ENCODE data around the gene SCUBE2. TPM values are rescaled to one million over a fixed set of nuclear protein-coding genes. Genes with fewer than 3 reads are reported as not detected.
"Not testable (repeated sequence)": the region's sequence is repeated elsewhere in the genome, so short reads cannot be mapped to it uniquely, and the experiment has no call there.

The SCUBE2 gene
- total and polyA plus RNA-seq, 12 donors: 1.9 to 47.6 (median 4.1) TPM

GRCh38 chr11:9014826-9015225, 76.6 kb downstream of the SCUBE2 start:
- intact Hi-C loops (cut with DNase I): loop anchor here (5.0 kb wide), 1 partner anchor 122 kb away; no protein-coding TSS in a partner anchor

GRCh38 chr11:9013373-9013772, 78.0 kb downstream of the SCUBE2 start:
- H3K4me1 ChIP-seq (replicated peaks in 1 of 2): peaks cover 0 to 7% of the 10 kb centered on the region in 2 donors
- H3K9me3 ChIP-seq (replicated peaks in 1 of 3): no peaks in the 10 kb centered on the region
- TF ChIP-seq POLR2A (IDR thresholded peaks at IDR 0.05): no peak
- TF ChIP-seq CTCF (IDR thresholded peaks at IDR 0.05): no peak
- H3K36me3 ChIP-seq (replicated peaks in 1 of 2): no peaks in the 10 kb centered on the region
- WGBS, 4 donors: 88 to 90% (median 89%) methylated on average over 4 of the region's 4 CpGs
- H3K27me3 ChIP-seq: no peaks in the 10 kb centered on the region
- H3K27ac ChIP-seq: no peak overlapping the region
- no peak for DNase-seq
- H3K4me3 ChIP-seq: no peak overlapping the region
- intact Hi-C loops (cut with DNase I): no loop called here

More at GRCh38 chr11:9014826-9015225, 76.6 kb downstream of the SCUBE2 start:
- Histone ChIP-seq H3K9me3 (replicated peaks in 1 of 3) (no peaks in the 10 kb centered on the region), H3K36me3 (replicated peaks in 1 of 2) (no peaks in the 10 kb centered on the region), H3K4me1 (replicated peaks in 1 of 2) (peaks cover 0 to 7% of the 10 kb centered on the region in 2 donors), H3K27ac (no peak overlapping the region), H3K4me3 (no peak overlapping the region), H3K27me3 (no peaks in the 10 kb centered on the region)
- DNase-seq: no peak
- TF ChIP-seq CTCF (IDR thresholded peaks at IDR 0.05) (no peak), POLR2A (IDR thresholded peaks at IDR 0.05) (no peak)
- 96 to 100% (median 100%) methylated on average over 3 of the region's 3 CpGs for WGBS, 4 donors

- H3K27me3 ChIP-seq; H3K36me3 ChIP-seq (replicated peaks in 1 of 2); H3K27ac ChIP-seq; H3K9me3 ChIP-seq (replicated peaks in 1 of 3); H3K4me1 ChIP-seq (replicated peaks in 1 of 2); DNase-seq; intact Hi-C loops (cut with DNase I); H3K4me3 ChIP-seq: not testable (repeated sequence)
- 62 to 73% (median 68%) methylated on average over 1 of the region's 1 CpG for WGBS, 4 donors
These were observed 81.9 kb downstream of the SCUBE2 start for GRCh38 chr11:9009538-9009937.

GRCh38 chr11:9008661-9009060, 82.7 kb downstream of the SCUBE2 start:
- H3K4me3 ChIP-seq: no peak overlapping the region
- H3K27me3 ChIP-seq: no peaks in the 10 kb centered on the region
- H3K9me3 ChIP-seq (replicated peaks in 1 of 3): no peaks in the 10 kb centered on the region
- no peak for DNase-seq
- 86 to 100% (median 89%) methylated on average over 1 of the region's 1 CpG for WGBS, 4 donors
- H3K27ac ChIP-seq: no peak overlapping the region
- intact Hi-C loops (cut with DNase I): no loop called here
- H3K4me1 ChIP-seq (replicated peaks in 1 of 2): peaks cover 8 to 12% of the 10 kb centered on the region in 2 donors
- no peaks in the 10 kb centered on the region for H3K36me3 ChIP-seq (replicated peaks in 1 of 2)
- TF ChIP-seq POLR2A (IDR thresholded peaks at IDR 0.05) (no peak), CTCF (IDR thresholded peaks at IDR 0.05) (no peak)

- no peak for DNase-seq
These were observed 83.3 kb downstream of the SCUBE2 start for GRCh38 chr11:9008011-9008550.

More at GRCh38 chr11:9008011-9008550, 83.3 kb downstream of the SCUBE2 start:
- Histone ChIP-seq H3K27me3 (no peaks in the 10 kb centered on the region), H3K4me1 (replicated peaks in 1 of 2) (peaks cover 14 to 18% of the 10 kb centered on the region in 2 donors), H3K4me3 (no peak overlapping the region), H3K27ac (no peak overlapping the region), H3K36me3 (replicated peaks in 1 of 2) (no peaks in the 10 kb centered on the region), H3K9me3 (replicated peaks in 1 of 3) (no peaks in the 10 kb centered on the region)
- TF ChIP-seq CTCF (IDR thresholded peaks at IDR 0.05) (no peak), POLR2A (IDR thresholded peaks at IDR 0.05) (no peak)
- intact Hi-C loops (cut with DNase I): no loop called here
- WGBS, 4 donors: 48 to 61% (median 52%) methylated on average over 3 of the region's 3 CpGs
